KBM-7 (cell line): ENCODE measurements around the gene MYO19.

Experiments used
- DNase-seq: peaks from one replicate; pipeline ENCODE4 v3.0.0-alpha.2; 2015
- in situ Hi-C: fragments of 300-500 bp; cut with MboI; formaldehyde crosslinking; loops from 2 replicates; pipeline ENCODE4 v1.14.3; 2020; ENCODE audit warnings: low sequenced_read_pairs, low pct_unique_long_range_greater_than_20kb, mixed read lengths

The MYO19 gene, protein sequence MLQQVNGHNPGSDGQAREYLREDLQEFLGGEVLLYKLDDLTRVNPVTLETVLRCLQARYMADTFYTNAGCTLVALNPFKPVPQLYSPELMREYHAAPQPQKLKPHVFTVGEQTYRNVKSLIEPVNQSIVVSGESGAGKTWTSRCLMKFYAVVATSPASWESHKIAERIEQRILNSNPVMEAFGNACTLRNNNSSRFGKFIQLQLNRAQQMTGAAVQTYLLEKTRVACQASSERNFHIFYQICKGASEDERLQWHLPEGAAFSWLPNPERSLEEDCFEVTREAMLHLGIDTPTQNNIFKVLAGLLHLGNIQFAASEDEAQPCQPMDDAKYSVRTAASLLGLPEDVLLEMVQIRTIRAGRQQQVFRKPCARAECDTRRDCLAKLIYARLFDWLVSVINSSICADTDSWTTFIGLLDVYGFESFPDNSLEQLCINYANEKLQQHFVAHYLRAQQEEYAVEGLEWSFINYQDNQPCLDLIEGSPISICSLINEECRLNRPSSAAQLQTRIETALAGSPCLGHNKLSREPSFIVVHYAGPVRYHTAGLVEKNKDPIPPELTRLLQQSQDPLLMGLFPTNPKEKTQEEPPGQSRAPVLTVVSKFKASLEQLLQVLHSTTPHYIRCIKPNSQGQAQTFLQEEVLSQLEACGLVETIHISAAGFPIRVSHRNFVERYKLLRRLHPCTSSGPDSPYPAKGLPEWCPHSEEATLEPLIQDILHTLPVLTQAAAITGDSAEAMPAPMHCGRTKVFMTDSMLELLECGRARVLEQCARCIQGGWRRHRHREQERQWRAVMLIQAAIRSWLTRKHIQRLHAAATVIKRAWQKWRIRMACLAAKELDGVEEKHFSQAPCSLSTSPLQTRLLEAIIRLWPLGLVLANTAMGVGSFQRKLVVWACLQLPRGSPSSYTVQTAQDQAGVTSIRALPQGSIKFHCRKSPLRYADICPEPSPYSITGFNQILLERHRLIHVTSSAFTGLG

GRCh38 chr17:36534840-36535668, at the start of gene MYO19, which contains the start of gene PIGW:
Gene MYO19, minus strand, starts transcription at chr17:36534868. Its CDS starts 2,330 bp downstream, at chr17:36532538.
Gene PIGW, plus strand, starts transcription at chr17:36534987. Its CDS starts 2,115 bp downstream, at chr17:36537102.
- peak; percentile 96 for DNase-seq
- in situ Hi-C loops: no loop called here

DNA sequence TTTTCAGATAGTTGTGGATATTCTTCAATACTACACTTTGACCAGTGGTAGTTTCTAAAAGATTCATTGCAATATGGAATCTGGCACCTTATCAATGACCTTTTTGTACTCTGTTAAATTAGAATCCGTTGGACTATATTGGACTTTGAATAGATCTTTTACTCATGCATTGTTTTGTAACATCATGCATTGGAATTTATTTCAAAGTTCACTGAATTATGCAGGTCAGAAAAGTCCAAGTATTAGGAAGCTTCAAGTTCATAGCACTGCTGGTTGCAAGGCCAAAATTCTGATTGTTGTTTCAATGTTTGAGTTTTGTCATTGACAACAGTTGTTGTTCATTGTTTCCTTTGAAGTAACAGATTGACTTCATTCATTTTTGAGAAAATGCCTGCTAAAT, 49.1 kb upstream of the MYO19 start:
- in situ Hi-C loops: no loop called here
- DNase-seq: no peak

- no peak for DNase-seq
- in situ Hi-C loops: no loop called here
Measured at GRCh38 chr17:36578671-36579070, 44.0 kb upstream of the MYO19 start.

GRCh38 chr17:36576793-36577192, 42.1 kb upstream of the MYO19 start:
- DNase-seq: no peak
- in situ Hi-C loops: no loop called here

GRCh38 chr17:36575028-36575427, 40.4 kb upstream of the MYO19 start:
- no peak for DNase-seq
- in situ Hi-C loops: no loop called here

- in situ Hi-C loops: no loop called here
- no peak for DNase-seq
Measured at GRCh38 chr17:36566081-36566480, 31.4 kb upstream of the MYO19 start.

- DNase-seq: no peak
- in situ Hi-C loops: no loop called here
Measured at GRCh38 chr17:36553459-36553858, 18.8 kb upstream of the MYO19 start.

DNA sequence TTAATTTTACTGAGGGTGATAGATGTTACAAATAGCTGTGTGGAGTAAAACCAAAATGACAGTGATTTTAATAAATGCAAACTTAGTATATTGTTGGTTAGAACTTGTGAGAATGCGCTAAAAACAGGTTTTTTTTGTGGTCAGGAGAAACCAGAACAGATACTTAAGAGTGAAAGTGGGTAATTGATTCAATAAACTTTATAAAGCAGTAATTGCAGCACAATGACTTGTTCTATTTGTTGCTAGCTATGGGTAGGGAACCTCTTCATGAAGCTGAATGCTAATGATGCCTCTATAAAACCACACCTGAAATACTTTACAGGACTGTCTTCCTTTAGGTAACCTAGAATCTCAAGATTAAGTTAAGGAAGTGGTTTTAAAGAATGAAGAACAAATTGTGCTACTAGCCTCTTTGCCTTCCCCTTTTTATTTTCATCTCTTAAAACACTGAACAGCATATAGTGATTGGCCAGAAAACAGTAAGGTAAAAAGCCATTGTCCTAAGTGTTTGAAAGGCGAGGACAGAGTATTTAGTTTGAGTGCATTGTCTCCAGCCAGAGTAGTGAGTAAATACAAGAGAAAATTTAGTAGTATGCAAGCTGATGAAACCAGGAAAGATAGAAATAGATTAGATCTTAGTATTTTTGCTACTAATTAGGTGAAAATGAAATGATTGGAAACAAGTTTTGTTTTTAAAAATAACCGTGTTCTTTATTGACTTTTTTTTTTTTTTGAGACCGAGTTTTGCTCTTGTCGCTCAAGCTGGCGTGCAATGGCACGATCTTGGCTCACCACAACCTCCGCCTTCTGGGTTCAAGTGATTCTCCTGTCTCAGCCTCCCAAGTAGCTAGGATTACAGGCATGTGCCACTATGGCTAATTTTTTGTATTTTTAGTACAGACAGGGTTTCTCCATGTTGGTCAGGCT, 16.1 kb upstream of the MYO19 start:
- peak; percentile 51 for DNase-seq
- in situ Hi-C loops: no loop called here

DNA sequence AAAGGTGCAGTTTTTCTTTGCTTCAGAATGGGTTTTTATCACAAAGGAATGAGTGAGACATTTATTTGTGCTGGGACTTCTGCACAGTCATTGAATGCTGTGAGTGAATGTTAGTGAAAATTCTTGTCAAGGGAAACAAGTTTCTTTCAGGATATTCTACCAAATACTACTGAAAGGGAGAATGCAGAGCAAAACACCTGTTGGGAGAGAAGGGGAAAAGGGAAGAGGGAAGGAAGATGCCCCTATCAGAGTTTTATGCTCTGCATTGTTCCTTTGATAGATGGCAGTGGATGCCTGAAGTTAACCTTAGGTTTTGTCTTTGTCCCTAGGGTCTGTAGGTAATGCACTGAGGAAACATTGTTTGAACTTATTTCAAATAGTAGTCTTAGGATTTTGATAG, 13.1 kb upstream of the MYO19 start:
- in situ Hi-C loops: no loop called here
- no peak for DNase-seq

DNA sequence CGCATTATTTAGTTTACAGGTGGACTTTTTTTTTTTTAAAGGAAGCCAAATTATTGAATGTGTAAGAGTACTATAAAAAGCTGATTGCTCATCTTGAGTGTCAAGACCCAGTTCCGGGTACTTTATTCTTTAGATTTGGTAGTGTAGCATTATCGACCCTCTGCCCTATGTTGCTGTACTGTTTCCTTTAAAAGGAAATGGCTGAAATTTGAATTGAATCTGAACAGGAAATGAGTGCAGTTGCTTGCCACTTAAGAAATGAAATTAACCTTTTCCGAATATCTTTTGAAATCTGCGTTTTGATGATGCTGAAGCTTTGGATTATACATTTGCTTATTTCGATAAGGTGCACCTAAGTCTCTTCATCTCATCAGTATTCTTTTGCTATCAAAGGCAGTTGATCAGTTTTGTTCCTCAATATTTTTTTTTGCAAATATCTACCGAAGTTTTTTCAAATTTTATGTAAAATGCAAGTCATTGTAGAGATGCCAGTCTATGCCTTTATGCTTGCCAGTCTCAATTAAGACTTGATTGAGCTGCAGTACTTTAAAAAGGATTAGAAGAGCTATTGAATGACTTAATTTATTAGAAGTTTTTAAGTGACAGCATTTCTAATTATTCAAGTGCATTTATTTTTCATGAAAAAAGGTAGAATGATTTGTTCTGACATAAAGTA, 11.9 kb upstream of the MYO19 start:
- DNase-seq: no peak
- in situ Hi-C loops: no loop called here

DNA sequence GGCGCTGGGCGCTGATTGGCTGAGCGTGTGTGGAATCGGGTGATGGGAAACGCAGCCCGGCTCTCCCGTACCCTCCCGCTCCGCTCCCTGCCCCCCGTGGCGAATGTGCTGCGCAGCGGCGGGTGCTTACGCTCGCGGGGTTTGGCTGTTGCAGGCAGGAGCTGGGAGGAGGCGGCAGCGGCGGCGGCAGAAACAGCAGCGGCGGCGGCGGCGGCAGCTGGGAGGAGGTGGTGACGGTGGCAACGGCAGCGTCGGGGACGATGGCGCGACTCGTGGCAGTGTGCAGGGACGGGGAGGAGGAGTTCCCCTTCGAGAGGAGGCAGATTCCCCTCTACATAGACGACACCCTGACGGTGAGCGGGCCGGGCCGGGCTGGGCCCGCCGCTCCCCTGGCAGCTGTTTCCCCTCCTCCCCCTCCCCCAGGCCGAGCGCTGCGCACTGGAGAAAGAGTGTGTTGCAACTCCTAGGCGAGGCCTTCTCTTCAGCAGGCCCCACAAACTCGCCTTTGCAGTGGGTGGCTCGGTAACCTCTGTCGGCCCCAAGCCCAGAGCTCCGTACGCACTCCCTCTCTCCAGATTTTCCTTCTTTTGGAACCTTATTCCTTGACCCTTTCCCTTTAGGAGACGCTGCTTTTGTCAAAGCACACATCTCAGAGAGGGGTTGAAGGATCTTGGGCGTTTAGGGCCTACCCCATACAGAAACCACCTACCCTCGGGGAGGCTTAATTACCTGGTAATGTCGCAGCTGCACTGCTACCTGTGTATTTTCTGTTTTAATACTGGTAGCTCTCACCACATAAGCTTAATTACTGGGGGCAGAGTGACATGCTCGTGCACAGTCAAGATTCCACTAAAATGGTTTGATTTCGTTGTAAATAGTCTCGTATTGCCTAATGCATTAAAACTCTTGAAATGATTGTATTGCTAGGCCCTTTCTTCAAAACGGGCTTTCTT, 11.1 kb upstream of the MYO19 start:
- in situ Hi-C loops: no loop called here
- DNase-seq: peak; percentile 98

DNA sequence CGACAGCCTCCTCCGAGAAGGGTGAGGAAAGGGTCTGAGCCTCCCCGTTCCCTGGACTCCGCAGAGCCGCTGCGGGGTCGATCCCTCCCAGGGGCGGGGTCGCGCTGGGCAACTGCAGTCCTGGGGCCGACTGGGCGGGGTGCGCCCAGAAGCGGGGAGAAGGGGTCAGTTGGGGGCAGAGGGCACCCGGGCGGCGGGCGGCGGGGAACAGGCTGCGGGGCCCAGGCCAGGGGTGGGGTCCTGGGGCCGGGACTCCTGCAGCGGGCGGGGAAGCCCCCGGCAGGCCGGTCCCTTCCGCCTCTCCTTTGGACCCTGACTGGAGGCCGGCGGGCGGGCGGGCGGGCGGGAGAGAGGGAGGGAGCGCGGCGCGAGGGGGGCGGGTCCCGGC, 10.4 kb upstream of the MYO19 start:
- in situ Hi-C loops: no loop called here
- DNase-seq: no peak

DNA sequence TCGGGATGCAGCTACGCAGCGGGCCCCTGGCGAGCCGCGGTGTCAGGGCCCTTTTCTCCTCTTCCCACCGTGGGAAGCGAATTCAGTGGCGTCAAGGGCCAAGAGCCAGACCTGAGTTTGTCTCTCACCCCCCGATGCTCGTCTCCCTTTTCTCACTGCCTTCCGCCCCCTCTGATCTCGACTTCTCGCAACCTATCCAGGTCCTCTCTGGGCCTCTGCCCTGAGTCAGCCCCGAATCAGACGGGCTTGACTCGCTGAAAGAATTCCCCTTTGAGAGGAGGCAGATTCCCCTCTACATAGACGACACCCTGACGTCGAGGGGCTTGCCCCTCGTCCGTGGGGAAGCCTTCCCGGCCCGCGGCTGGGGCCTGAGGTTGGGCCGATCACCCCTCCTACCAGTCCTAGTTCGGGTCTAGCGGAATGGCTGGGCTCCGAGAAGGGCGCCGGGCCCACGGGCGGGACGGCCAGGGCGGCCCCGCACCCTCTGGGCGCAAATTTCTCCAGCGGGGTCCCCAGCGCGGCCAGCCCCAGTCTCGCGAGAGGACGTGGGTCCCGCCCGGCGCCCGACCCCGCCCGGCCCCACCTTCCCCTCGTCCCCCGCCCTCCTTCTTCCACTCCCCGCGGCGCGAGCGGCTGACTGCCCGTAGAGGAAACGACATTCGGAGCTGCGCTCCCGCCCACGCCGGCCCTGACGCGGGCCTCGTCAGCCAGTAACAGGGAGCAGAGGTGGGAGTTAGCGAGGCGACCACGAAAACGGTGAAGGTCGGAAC, 9.8 kb upstream of the MYO19 start, which contains the start of gene GGNBP2:
GGNBP2 (plus strand) TSS at position 613 of the 770 bp plus-strand sequence. CDS start 806 bp downstream, outside the sequence.
- in situ Hi-C loops: no loop called here
- peak; percentile 88 for DNase-seq

- peak; percentile 63 for DNase-seq
- in situ Hi-C loops: no loop called here
Measured at GRCh38 chr17:36544044-36544306, 9.3 kb upstream of the MYO19 start.

- in situ Hi-C loops: no loop called here
- DNase-seq: no peak
Measured at GRCh38 chr17:36542755-36543154, 8.1 kb upstream of the MYO19 start.

DNA sequence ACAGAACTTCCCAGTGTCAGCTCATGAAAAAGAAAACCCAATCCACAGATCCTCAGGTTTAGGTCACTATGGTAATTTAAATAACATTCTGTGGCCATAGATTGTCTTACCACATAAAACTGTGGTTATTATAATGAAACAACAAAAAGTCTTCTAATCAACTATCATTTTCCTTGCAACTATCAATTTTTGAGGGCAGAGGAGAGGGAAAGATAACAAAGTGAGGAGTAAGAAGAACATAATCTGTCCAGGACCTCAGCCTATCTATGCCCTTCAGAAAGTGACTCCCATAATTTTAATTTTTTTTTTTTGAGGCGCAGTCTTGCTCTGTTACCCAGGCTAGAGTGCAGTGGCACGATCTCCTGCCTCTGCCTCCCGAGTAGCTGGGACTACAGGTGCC, 6.0 kb upstream of the MYO19 start:
- in situ Hi-C loops: no loop called here
- DNase-seq: no peak
